ENCODE data around the gene EPB41L2.

GRCh38 chr6:130932438-130932837, 130.6 kb downstream of the EPB41L2 start:
- no peak for TF ChIP-seq CTCF (conservative IDR thresholded peaks at IDR 0.05; ENCODE audit: low read depth in 2 of 2)
- no peak for TF ChIP-seq CREB1 (CRISPR knock-in tag; IDR thresholded peaks at IDR 0.05; ENCODE audit: low read depth)
- no peak for TF ChIP-seq POLR2AphosphoS5 (IDR thresholded peaks at IDR 0.05; ENCODE audit: low read depth)
- TF ChIP-seq EZH2 (IDR thresholded peaks at IDR 0.05; ENCODE audit: low read depth, unreplicated experiment), result no peak
- TF ChIP-seq, protein P1, sequence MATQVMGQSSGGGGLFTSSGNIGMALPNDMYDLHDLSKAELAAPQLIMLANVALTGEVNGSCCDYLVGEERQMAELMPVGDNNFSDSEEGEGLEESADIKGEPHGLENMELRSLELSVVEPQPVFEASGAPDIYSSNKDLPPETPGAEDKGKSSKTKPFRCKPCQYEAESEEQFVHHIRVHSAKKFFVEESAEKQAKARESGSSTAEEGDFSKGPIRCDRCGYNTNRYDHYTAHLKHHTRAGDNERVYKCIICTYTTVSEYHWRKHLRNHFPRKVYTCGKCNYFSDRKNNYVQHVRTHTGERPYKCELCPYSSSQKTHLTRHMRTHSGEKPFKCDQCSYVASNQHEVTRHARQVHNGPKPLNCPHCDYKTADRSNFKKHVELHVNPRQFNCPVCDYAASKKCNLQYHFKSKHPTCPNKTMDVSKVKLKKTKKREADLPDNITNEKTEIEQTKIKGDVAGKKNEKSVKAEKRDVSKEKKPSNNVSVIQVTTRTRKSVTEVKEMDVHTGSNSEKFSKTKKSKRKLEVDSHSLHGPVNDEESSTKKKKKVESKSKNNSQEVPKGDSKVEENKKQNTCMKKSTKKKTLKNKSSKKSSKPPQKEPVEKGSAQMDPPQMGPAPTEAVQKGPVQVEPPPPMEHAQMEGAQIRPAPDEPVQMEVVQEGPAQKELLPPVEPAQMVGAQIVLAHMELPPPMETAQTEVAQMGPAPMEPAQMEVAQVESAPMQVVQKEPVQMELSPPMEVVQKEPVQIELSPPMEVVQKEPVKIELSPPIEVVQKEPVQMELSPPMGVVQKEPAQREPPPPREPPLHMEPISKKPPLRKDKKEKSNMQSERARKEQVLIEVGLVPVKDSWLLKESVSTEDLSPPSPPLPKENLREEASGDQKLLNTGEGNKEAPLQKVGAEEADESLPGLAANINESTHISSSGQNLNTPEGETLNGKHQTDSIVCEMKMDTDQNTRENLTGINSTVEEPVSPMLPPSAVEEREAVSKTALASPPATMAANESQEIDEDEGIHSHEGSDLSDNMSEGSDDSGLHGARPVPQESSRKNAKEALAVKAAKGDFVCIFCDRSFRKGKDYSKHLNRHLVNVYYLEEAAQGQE (IDR thresholded peaks at IDR 0.05; ENCODE audit: unreplicated experiment), result no peak
- no peak for TF ChIP-seq STAT1 (IDR thresholded peaks at IDR 0.05; ENCODE audit: unreplicated experiment)
- no peak for TF ChIP-seq EZH2phosphoT487 (IDR thresholded peaks at IDR 0.05; ENCODE audit: unreplicated experiment)
- TF ChIP-seq NANOG (IDR thresholded peaks at IDR 0.05; ENCODE audit: borderline replicate concordance), result no peak
- TF ChIP-seq JUNB (IDR thresholded peaks at IDR 0.05; ENCODE audit: unreplicated experiment), result no peak
- TF ChIP-seq ETS1 (IDR thresholded peaks at IDR 0.05), result no peak
- no peak for TF ChIP-seq ZNF114 (CRISPR knock-in tag; IDR thresholded peaks at IDR 0.05)

All from GM23338 (cell line).